Measurements from ENCODE around the gene MFAP4.

The MFAP4 gene

GRCh38 chr17:19334331-19334730 is 52.7 kb downstream of the MFAP4 start:
- DNase-seq (ENCODE audit: low read depth in 2 of 2) = no peak

- no peak for DNase-seq (ENCODE audit: low read depth in 2 of 2)
Measured at GRCh38 chr17:19333736-19334290, 53.2 kb downstream of the MFAP4 start.

All from activated CD4-positive, alpha-beta T cell treated with anti-CD3 and anti-CD28 coated beads for 24 hours (primary cell).